H1 (cell line): ENCODE results near the gene EBLN2. TPM values are rescaled to one million over a fixed set of nuclear protein-coding genes. Genes with fewer than 3 reads are reported as not detected.

Source experiments
- CTCF ChIA-PET: fragments of 300-600 bp; sonication (Branson Sonifier 250); formaldehyde crosslinking; loops from one replicate; lab custom pipeline; 2021; ENCODE audit not compliant: partially characterized antibody; lab: Charles Lee
- POLR2A ChIA-PET: fragments of 300-600 bp; sonication (Branson Sonifier 250); formaldehyde crosslinking; loops from one replicate; lab custom pipeline; 2021; ENCODE audit warnings: inconsistent platforms; ENCODE audit not compliant: partially characterized antibody; lab: Charles Lee
- DNase-seq, 2 experiments: peaks; one replicate each; pipeline versions ENCODE4 v3.0.0 to v3.0.0-alpha.2; 2010 to 2022; ENCODE audit warnings: low spot score in 2 of 2, low read depth in 1 of 2, mixed read lengths in 1 of 2
- FAIRE-seq: peaks from 2 replicates; lab custom pipeline; 2011; peaks lifted over from hg19 to GRCh38; lab: Jason Lieb, UNC
- H2AFZ ChIP-seq: 2 replicates; pipeline ENCODE4 v1.8.1; 2012; ENCODE audit warnings: low read length, inconsistent platforms
- H2AK5ac ChIP-seq: 2 replicates; pipeline ENCODE4 v1.6.1; 2013; ENCODE audit warnings: low read depth, low read length
- H2BK120ac ChIP-seq: replicated peaks from 2 replicates; pipeline ENCODE3; 2013; ENCODE audit warnings: low read depth, low read length, inconsistent platforms
- H2BK12ac ChIP-seq: 2 replicates; pipeline ENCODE4 v1.6.1; 2013; ENCODE audit warnings: low read depth, low read length
- H2BK15ac ChIP-seq: 2 replicates; pipeline ENCODE4 v1.6.1; 2013; ENCODE audit warnings: low read length
- H2BK20ac ChIP-seq: 2 replicates; pipeline ENCODE4 v1.6.1; 2013; ENCODE audit warnings: low read length
- H2BK5ac ChIP-seq: 2 replicates; pipeline ENCODE4 v1.6.1; 2013; ENCODE audit warnings: low read depth, low read length
- H3K14ac ChIP-seq: 2 replicates; pipeline ENCODE4 v1.6.1; 2013; ENCODE audit warnings: inconsistent platforms; ENCODE audit not compliant: insufficient read length
- H3K18ac ChIP-seq: 2 replicates; pipeline ENCODE4 v1.6.1; 2013; ENCODE audit warnings: low read length; ENCODE audit errors: extremely low read depth
- H3K23ac ChIP-seq: 2 replicates; pipeline ENCODE4 v1.6.1; 2013; ENCODE audit warnings: inconsistent platforms; ENCODE audit not compliant: insufficient read length
- H3K23me2 ChIP-seq: 2 replicates; pipeline ENCODE4 v1.6.1; 2013; ENCODE audit warnings: low read depth, low read length
- H3K27ac ChIP-seq: 2 replicates; pipeline ENCODE4 v1.6.1; 2011; ENCODE audit warnings: low read depth, low read length, inconsistent platforms
- H3K27me3 ChIP-seq, 4 experiments: replicated peaks in 1 of 4; 1 replicate in 1 of 4; 2 replicates in 3 of 4; pipeline versions ENCODE4 v1.6.1 to v1.8.1; 2011 to 2013; ENCODE audit warnings: low read length in 3 of 4, mild to moderate bottlenecking in 3 of 4, inconsistent platforms in 2 of 4, mixed read lengths in 2 of 4, moderate library complexity in 1 of 4; ENCODE audit not compliant: control insufficient read depth in 3 of 4, insufficient read depth in 3 of 4; ENCODE audit errors: extremely low read depth in 1 of 4
- H3K36me3 ChIP-seq, 4 experiments: 2 replicates each; pipeline versions ENCODE4 v1.6.1 to v1.8.1; 2011 to 2013; ENCODE audit warnings: mild to moderate bottlenecking in 4 of 4, low read length in 3 of 4, moderate library complexity in 2 of 4, control low read depth in 1 of 4, inconsistent platforms in 1 of 4; ENCODE audit not compliant: insufficient read depth in 4 of 4, control insufficient read depth in 2 of 4
- H3K4ac ChIP-seq: replicated peaks from 2 replicates; pipeline ENCODE3; 2013; ENCODE audit warnings: low read length, low read depth, mixed read lengths, inconsistent platforms; ENCODE audit not compliant: insufficient read length
- H3K4me1 ChIP-seq, 4 experiments: replicated peaks in 1 of 4; 1 replicate in 1 of 4; 2 replicates in 3 of 4; pipeline versions ENCODE4 v1.6.1 to v1.8.1; 2011 to 2013; ENCODE audit warnings: low read length in 3 of 4, inconsistent platforms in 2 of 4, mixed read lengths in 1 of 4; ENCODE audit not compliant: insufficient read depth in 4 of 4, control insufficient read depth in 3 of 4
- H3K4me2 ChIP-seq, 2 experiments: 2 replicates each; pipeline versions ENCODE4 v1.6.1 to v1.8.1; 2011 to 2013; ENCODE audit warnings: low read depth in 2 of 2, low read length in 2 of 2, control low read depth in 1 of 2, inconsistent platforms in 1 of 2, mild to moderate bottlenecking in 1 of 2; ENCODE audit not compliant: insufficient read depth in 1 of 2
- H3K4me3 ChIP-seq, 4 experiments: fragments of 200-600, 300-600 bp in 1 of 4; sonication (generic), shearing (Covaris generic), sonication (Bioruptor Twin) in 1 of 4; 2 replicates each; pipeline versions ENCODE4 v1.5.1 to v1.8.1; 2011 to 2016; ENCODE audit warnings: low read length in 4 of 4, low read depth in 3 of 4, control low read depth in 2 of 4, inconsistent platforms in 2 of 4, mild to moderate bottlenecking in 2 of 4, mixed read lengths in 1 of 4, moderate library complexity in 1 of 4; ENCODE audit not compliant: insufficient read depth in 2 of 4; ENCODE audit errors: extremely low read depth in 1 of 4
- H3K56ac ChIP-seq: replicated peaks from 2 replicates; pipeline ENCODE3; 2013; ENCODE audit warnings: low read depth, mild to moderate bottlenecking, mixed read lengths, low read length, inconsistent platforms; ENCODE audit not compliant: insufficient read length
- H3K79me1 ChIP-seq: 2 replicates; pipeline ENCODE4 v1.6.1; 2013; ENCODE audit warnings: low read depth, low read length, control low read depth
- H3K79me2 ChIP-seq, 2 experiments: 2 replicates each; pipeline versions ENCODE4 v1.6.1 to v1.8.1; 2012 to 2013; ENCODE audit warnings: low read length in 2 of 2, mild to moderate bottlenecking in 2 of 2, inconsistent platforms in 1 of 2; ENCODE audit not compliant: insufficient read depth in 2 of 2, control insufficient read depth in 1 of 2
- H3K9ac ChIP-seq, 4 experiments: replicated peaks in 1 of 4; 1 replicate in 1 of 4; 2 replicates in 3 of 4; pipeline versions ENCODE4 v1.6.1 to v1.8.1; 2011 to 2013; ENCODE audit warnings: low read depth in 3 of 4, low read length in 3 of 4, control low read depth in 2 of 4, mild to moderate bottlenecking in 2 of 4, moderate library complexity in 2 of 4, inconsistent platforms in 1 of 4; ENCODE audit errors: extremely low read depth in 1 of 4
- H3K9me3 ChIP-seq, 2 experiments: 2 replicates each; pipeline versions ENCODE4 v1.6.1 to v1.8.1; 2012 to 2013; ENCODE audit warnings: mild to moderate bottlenecking in 2 of 2, moderate library complexity in 2 of 2, control low read depth in 1 of 2, inconsistent platforms in 1 of 2, low read depth in 1 of 2, low read length in 1 of 2, mixed read lengths in 1 of 2; ENCODE audit not compliant: insufficient read depth in 2 of 2
- H4K20me1 ChIP-seq, 2 experiments: replicated peaks in 1 of 2; 2 replicates each; pipeline versions ENCODE3 to v1.8.1; 2011 to 2013; ENCODE audit warnings: inconsistent platforms in 2 of 2, low read length in 2 of 2, mild to moderate bottlenecking in 1 of 2; ENCODE audit not compliant: insufficient read depth in 2 of 2, control insufficient read depth in 1 of 2
- H4K5ac ChIP-seq: 2 replicates; pipeline ENCODE4 v1.6.1; 2013; ENCODE audit warnings: low read length, low read depth, mixed read lengths, inconsistent platforms; ENCODE audit not compliant: insufficient read length
- H4K8ac ChIP-seq: 2 replicates; pipeline ENCODE4 v1.8.0; 2013; ENCODE audit warnings: mild to moderate bottlenecking, moderate library complexity, low read length, inconsistent platforms; ENCODE audit not compliant: insufficient read depth; ENCODE audit errors: extremely low read depth
- H4K91ac ChIP-seq: replicated peaks from 2 replicates; pipeline ENCODE3; 2013; ENCODE audit warnings: low read length, mixed read lengths, inconsistent platforms; ENCODE audit not compliant: insufficient read length
- CEBPB ChIP-seq: IDR thresholded peaks from 2 replicates; pipeline ENCODE4 v1.6.1; 2012; ENCODE audit warnings: low read depth, low read length
- CHD1 ChIP-seq: IDR thresholded peaks from 2 replicates; pipeline ENCODE4 v1.6.1; 2012; ENCODE audit warnings: low read depth, low read length, improper control_type of control experiment
- JUN ChIP-seq: IDR thresholded peaks from 2 replicates; pipeline ENCODE4 v1.6.1; 2011; ENCODE audit warnings: low read depth, mild to moderate bottlenecking, improper control_type of control experiment, low read length
- KDM1A ChIP-seq: fragments of 200-600, 300-600 bp; sonication (generic); IDR thresholded peaks from 2 replicates; pipeline ENCODE4 v1.7.1; 2016; ENCODE audit warnings: mild to moderate bottlenecking, low read length, borderline replicate concordance
- KDM5A ChIP-seq: fragments of 200-600 bp; IDR thresholded peaks from 2 replicates; pipeline ENCODE4 v1.7.1; 2012; ENCODE audit warnings: mild to moderate bottlenecking, low read length, inconsistent platforms, mixed read lengths
- NANOG ChIP-seq: IDR thresholded peaks from 2 replicates; pipeline ENCODE4 v1.6.1; 2011; ENCODE audit warnings: low read length, low read depth, mild to moderate bottlenecking, inconsistent platforms; ENCODE audit not compliant: insufficient read depth, poor library complexity, severe bottlenecking
- POLR2A ChIP-seq, 2 experiments: IDR thresholded peaks; 1 replicate in 1 of 2; 2 replicates in 1 of 2; pipeline ENCODE4 v1.6.1; 2011; ENCODE audit warnings: low read depth in 2 of 2, low read length in 2 of 2, mild to moderate bottlenecking in 2 of 2; ENCODE audit errors: control extremely low read depth in 1 of 2
- RAD21 ChIP-seq, 2 experiments: IDR thresholded peaks in 1 of 2; conservative IDR thresholded peaks in 1 of 2; 2 replicates each; pipeline ENCODE4 v1.6.1; 2011; ENCODE audit warnings: low read depth in 2 of 2, low read length in 2 of 2, improper control_type of control experiment in 1 of 2, inconsistent platforms in 1 of 2, mild to moderate bottlenecking in 1 of 2, moderate library complexity in 1 of 2
- SUZ12 ChIP-seq: fragments of 200-600 bp; sonication (generic); IDR thresholded peaks from 2 replicates; pipeline ENCODE4 v1.6.1; 2012; ENCODE audit warnings: mild to moderate bottlenecking, inconsistent platforms, low read length, moderate library complexity, mixed read lengths
- WGBS, 2 experiments: shearing (Covaris generic) in 1 of 2; methylation state at CpG; one replicate each; pipeline versions ENCODE4 v1.1.6 to v1.1.7; 2013 to 2015; ENCODE audit warnings: low lambda C conversion rate in 2 of 2, mixed read lengths in 2 of 2, inconsistent platforms in 1 of 2, low coverage in 1 of 2, missing lambda C conversion rate in 1 of 2; ENCODE audit not compliant: insufficient replicate concordance in 2 of 2, insufficient coverage in 1 of 2, insufficient read length in 1 of 2; ENCODE audit errors: extremely low coverage in 1 of 2, missing lambda C conversion rate in 1 of 2; 5-methylcytosine and 5-hydroxymethylcytosine counted together
- polyA plus RNA-seq, 7 experiments: library from polyadenylated mRNA; depleted of rRNA in 3 of 7; stranded (reverse) in 5 of 7; unstranded in 2 of 7; fragments of >200 nt in 5 of 7; fragments of 200-250 nt in 2 of 7; gene quantifications; 1 replicate in 5 of 7; 2 replicates in 1 of 7; 4 replicates in 1 of 7; pipeline versions ENCODE4 v1.2.1 to v1.2.3, GENCODE V29; 2011 to 2013; ENCODE audit warnings: missing spikeins in 2 of 7, mixed read lengths in 2 of 7
- total RNA-seq: library from RNA; stranded (reverse); fragmentation: NEBNext Ultra II Directional; extraction: Animal tissue kit (Norgen Biotek cat#: 25700); gene quantifications from 2 replicates; pipeline ENCODE4 v1.2.1, GENCODE V29; 2021

The EBLN2 gene
- total and polyA plus RNA-seq, 2 of the 8 experiments (the other 6 are each of a cell fraction or from before 2014, with no cell fraction given), result 1.9 to 3.8 TPM

GRCh38 chr3:73074781-73075180, 13.3 kb downstream of the EBLN2 start:
- Histone ChIP-seq H3K79me1 (no peaks in the 10 kb centered on the region; the same call in 1 of the 2 replicates), H4K91ac (no peak overlapping the region), H3K27ac (no peak overlapping the region), H4K5ac (no peak overlapping the region), H3K9ac (no peak overlapping the region; a peak in 1 of 7 replicates), H3K56ac (no peak overlapping the region), H3K4me2 (no peak overlapping the region), H2BK12ac (no peak overlapping the region), H3K18ac (no peak overlapping the region), H4K20me1 (no peaks in the 10 kb centered on the region), H2BK20ac (no peak overlapping the region), H3K23ac (no peak overlapping the region), H2BK15ac (no peak overlapping the region), H3K23me2 (no peaks in the 10 kb centered on the region; the same call in 1 of the 2 replicates), H3K14ac (no peak overlapping the region), H3K4me1 (peaks cover 0 to 11% (median 3%) of the 10 kb centered on the region in 4 experiments; a peak in 4 of 7 replicates), H2AFZ (no peak overlapping the region), H3K4ac (no peak overlapping the region), H4K8ac (no peak overlapping the region), H3K27me3 (no peaks in the 10 kb centered on the region), H2BK5ac (no peak overlapping the region), H2AK5ac (no peak overlapping the region), H3K36me3 (no peaks in the 10 kb centered on the region), H2BK120ac (no peak overlapping the region), H3K9me3 (no peaks in the 10 kb centered on the region), H3K79me2 (no peaks in the 10 kb centered on the region), H3K4me3 (no peak overlapping the region)
- ChIA-PET POLR2A (no interaction called here), CTCF (interaction anchor here (1.1 to 1.5 kb wide), 2 partner anchors 18 to 156 kb away, joined by 3 read pairs; no protein-coding TSS in a partner anchor)
- DNase-seq (no peak), FAIRE-seq (no peak)
- TF ChIP-seq CEBPB, result no peak
- TF ChIP-seq KDM1A, result no peak
- TF ChIP-seq NANOG, result no peak
- no peak for TF ChIP-seq JUN
- TF ChIP-seq SUZ12, result no peak
- no peak for TF ChIP-seq POLR2A (IDR thresholded peaks at IDR 0.05; ENCODE audit: control extremely low read depth in 1 of 2, low read depth in 2 of 2, low read length in 2 of 2)
- no peak for TF ChIP-seq CHD1
- TF ChIP-seq KDM5A, result no peak
- TF ChIP-seq RAD21 (IDR thresholded peaks at IDR 0.05 in 1 of 2, conservative IDR thresholded peaks at IDR 0.05 in 1 of 2; ENCODE audit: low read depth in 2 of 2, low read length in 2 of 2), result no peak
- 92% methylated on average over 8 of the region's 8 CpGs; no CpG with 5 or more reads in 1 of the 2 experiments for WGBS, 2 experiments
